ENCODE measurements around the gene CDKAL1. TPM values are rescaled to one million over a fixed set of nuclear protein-coding genes. Genes with fewer than 3 reads are reported as not detected.

Gene CDKAL1
- total RNA-seq, 1 experiment from 2014 or later, result 6.5 TPM

DNA sequence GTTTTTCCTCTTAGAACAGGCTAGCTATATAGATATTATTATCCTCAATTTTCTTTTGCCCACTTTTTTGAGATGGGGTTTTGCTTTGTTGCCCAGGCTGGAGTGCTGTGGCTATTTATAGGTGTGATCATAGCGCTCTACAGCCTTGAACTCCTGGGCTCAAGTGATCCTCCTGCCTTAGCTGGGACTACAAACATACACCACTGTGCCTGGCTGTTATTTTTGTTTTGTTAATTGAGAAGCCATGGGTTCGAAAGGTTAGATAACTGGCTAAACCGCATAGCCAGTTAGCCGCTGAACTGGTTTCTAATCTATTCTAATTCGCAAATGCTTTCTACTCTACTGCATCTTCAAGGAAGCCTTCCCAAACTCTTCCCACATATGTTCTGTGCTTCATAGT, 425.8 kb downstream of the CDKAL1 start:
- no peak overlapping the region for H3K4me3 ChIP-seq
- DNase-seq, result no peak
- no peaks in the 10 kb centered on the region for H3K9me3 ChIP-seq
- no peaks in the 10 kb centered on the region for H3K36me3 ChIP-seq
- no peaks in the 10 kb centered on the region for H3K27me3 ChIP-seq

DNA sequence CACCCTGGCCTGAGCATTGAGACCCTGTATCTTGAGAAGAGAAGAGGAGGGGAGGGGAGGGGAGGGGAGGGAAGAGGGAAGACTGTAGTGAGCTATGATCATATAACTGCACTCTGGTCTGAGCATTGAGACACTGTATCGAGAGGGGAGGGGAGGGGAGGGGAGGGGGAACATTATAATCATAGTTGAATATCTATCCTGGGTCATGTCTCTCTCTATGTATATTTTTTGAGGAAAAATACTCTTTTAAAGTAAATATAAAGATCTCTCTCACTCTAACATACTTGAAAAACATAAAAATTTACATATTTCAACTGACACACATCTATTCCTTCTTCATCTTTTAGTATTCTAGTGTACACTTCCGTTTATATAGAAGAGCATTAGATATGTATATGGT, 431.0 kb downstream of the CDKAL1 start:
- no peaks in the 10 kb centered on the region for H3K36me3 ChIP-seq
- H3K4me3 ChIP-seq, result no peak overlapping the region
- no peaks in the 10 kb centered on the region for H3K9me3 ChIP-seq
- no peaks in the 10 kb centered on the region for H3K27me3 ChIP-seq
- DNase-seq, result no peak

DNA sequence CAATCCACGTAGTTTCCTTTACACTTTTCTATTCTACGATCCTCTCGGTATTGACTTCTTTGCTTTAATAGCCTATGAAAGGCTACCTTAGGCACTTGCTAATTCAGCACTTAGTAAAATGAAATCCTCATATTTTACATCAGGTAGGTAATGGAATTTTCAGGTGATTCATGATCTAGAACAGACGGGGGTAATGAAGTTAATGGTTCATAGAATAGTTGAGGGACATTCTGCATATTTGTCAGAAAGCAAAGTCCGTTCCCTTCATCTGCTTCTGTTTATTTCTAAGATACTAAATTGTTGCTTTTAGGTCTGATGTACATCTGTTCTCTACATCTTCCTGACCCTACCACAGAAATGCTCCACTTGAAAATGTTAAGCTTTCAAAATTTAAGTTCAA, 431.7 kb downstream of the CDKAL1 start:
- Histone ChIP-seq H3K9me3 (no peaks in the 10 kb centered on the region), H3K27me3 (no peaks in the 10 kb centered on the region), H3K4me3 (no peak overlapping the region), H3K36me3 (no peaks in the 10 kb centered on the region)
- DNase-seq, result no peak

DNA sequence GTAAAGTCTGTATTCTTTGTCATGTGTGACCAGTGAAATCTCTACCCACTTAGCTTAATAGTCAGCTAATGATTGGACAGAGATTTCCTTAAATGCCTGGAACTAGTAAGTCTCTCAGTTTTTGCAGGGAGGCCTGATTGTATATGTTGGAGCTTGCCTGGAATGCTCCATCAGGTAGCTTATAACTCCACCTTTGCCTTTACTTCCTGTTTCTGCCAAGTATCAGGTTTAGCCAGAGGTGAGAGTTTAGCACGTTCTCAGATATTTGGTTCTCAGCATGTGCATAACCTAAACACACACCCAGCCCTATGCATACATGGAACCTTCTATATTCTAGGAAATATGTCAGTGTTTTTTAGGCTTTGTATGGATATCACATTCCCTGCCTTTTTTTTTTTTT, 435.3 kb downstream of the CDKAL1 start:
- no peak overlapping the region for H3K4me3 ChIP-seq
- DNase-seq, result no peak
- no peaks in the 10 kb centered on the region for H3K9me3 ChIP-seq

DNA sequence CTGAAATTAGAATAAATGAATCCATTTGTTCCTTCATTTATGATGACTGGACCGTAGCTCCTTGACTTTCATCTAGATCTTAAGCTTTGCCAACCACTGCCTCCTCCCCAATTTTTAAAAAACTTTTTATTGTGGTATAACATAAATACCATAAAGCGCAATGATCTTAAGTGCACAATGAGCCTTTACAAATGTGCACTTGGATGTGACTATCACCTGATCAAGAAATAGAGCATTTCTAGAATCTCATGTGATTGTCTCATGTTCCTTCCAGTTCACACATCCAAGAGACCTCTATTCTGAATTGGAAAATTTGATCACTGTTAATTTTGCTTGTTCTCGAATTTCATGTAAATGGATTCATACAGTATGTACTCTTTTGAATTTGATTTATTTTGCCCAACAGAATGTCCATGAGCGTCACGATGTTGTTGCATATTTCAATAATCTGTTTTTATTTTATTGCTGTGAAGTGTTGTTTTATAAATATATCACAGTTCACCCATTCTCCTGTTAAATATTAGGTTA, 442.2 kb downstream of the CDKAL1 start:
- Histone ChIP-seq H3K4me3 (no peak overlapping the region), H3K27me3 (no peaks in the 10 kb centered on the region), H3K9me3 (no peaks in the 10 kb centered on the region), H3K36me3 (no peaks in the 10 kb centered on the region)
- no peak for DNase-seq

More for the DNA sequence above, 435.3 kb downstream of the CDKAL1 start:
- H3K27me3 ChIP-seq, result no peaks in the 10 kb centered on the region
- no peaks in the 10 kb centered on the region for H3K36me3 ChIP-seq

DNA sequence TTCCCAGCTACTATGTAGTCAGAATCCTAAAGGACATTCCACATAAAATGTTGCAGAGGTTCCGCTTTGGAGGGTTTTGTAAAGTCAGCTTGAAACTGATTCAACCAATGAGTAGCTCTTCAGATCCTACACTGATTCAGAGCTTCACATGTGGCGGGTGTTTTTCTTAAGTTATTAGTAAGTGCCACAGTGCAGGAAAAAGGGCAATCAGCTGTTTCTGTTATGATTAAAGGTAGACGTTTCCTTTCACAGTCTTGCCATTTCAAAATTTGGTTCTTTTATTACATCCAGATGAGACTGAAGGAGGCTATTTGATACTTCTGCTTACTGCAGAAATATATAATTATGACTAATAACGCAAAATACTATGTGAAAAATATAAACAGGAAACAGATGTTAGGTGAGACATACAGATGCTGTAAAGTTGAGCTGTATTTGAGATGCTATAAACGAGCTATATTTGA, 443.9 kb downstream of the CDKAL1 start:
- Histone ChIP-seq H3K4me3 (no peak overlapping the region), H3K9me3 (no peaks in the 10 kb centered on the region), H3K36me3 (no peaks in the 10 kb centered on the region), H3K27me3 (no peaks in the 10 kb centered on the region)
- DNase-seq, result no peak

DNA sequence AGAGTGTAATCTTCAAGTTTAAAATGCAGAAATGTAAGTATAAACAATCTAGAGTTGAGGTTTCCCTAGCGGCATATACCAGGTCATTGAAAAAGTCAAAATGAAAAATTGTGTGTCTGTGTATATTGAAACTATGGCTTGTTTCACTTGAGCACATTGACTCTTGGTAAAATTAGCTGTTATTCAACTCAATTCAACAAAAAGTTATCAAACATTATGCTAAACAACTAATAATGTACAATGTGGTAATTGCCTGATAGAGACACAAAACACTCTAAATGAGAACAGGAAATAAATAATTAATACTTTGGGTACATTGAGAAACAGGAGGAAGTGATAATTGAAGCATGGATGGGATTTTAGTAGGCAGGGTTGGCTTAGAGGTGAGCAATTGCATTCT, 444.8 kb downstream of the CDKAL1 start:
- DNase-seq, result no peak
- no peaks in the 10 kb centered on the region for H3K36me3 ChIP-seq
- no peaks in the 10 kb centered on the region for H3K9me3 ChIP-seq
- H3K27me3 ChIP-seq, result no peaks in the 10 kb centered on the region
- no peak overlapping the region for H3K4me3 ChIP-seq

DNA sequence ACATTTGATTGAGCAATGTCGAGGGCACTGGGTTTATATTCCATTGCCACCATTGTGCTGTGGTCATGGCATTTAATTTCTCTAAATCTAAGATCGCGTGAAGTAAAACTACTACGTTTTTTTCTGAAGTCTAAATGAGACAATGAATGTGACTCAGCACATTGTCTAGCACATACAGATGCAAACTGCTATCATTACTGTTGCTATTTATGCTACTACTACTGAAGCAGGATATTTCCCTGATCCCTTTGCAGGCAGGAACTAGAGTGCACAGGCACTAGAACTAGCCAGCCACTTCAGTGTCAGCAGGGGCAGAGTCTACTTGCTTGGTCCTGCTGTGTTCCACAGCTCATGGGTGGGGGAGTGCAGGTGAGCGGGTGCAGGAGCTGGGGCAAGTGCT, 449.7 kb downstream of the CDKAL1 start:
- no peak for DNase-seq
- Histone ChIP-seq H3K4me3 (no peak overlapping the region), H3K27me3 (no peaks in the 10 kb centered on the region), H3K36me3 (no peaks in the 10 kb centered on the region), H3K9me3 (no peaks in the 10 kb centered on the region)

DNA sequence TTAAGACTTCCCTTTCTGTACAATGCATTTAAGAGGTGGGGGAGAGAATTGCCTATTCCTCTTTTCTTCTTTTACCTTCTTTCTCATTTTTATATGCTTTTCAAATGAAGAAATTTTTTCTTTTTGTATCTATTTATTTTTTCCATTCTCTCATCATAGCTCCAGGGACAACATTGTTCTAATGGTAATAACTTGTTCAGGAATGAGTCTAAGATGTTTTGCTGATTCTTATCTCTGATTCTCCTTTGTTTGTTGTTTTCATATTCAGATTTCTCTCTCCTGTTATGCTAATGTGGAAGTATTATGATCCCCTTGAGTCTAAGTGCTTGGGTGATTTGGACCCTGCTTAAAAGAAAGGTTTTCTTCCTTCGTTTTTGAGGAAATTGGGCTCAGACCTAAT, 451.6 kb downstream of the CDKAL1 start:
- DNase-seq, result no peak
- H3K9me3 ChIP-seq, result no peaks in the 10 kb centered on the region
- no peaks in the 10 kb centered on the region for H3K27me3 ChIP-seq
- H3K36me3 ChIP-seq, result no peaks in the 10 kb centered on the region
- H3K4me3 ChIP-seq, result no peak overlapping the region

DNA sequence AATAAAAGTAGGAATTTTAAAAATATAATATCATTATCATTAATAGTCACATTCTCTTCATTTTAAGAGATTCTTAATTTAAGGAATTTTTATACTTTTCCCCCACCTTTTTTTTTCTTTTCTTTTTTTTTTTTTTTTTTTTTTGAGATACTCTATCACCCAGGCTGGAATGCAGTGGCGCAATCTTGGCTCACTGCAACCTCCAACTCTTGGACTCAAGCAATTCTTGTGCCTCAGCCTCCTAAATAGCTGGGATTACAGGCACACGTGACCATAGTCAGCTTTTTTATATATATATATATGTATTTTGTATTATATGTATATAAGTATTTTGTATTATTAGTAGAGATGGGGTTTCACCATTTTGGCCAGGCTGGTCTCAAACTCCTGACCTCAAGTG, 457.7 kb downstream of the CDKAL1 start:
- H3K4me3 ChIP-seq, result no peak overlapping the region
- DNase-seq, result no peak
- no peaks in the 10 kb centered on the region for H3K36me3 ChIP-seq

DNA sequence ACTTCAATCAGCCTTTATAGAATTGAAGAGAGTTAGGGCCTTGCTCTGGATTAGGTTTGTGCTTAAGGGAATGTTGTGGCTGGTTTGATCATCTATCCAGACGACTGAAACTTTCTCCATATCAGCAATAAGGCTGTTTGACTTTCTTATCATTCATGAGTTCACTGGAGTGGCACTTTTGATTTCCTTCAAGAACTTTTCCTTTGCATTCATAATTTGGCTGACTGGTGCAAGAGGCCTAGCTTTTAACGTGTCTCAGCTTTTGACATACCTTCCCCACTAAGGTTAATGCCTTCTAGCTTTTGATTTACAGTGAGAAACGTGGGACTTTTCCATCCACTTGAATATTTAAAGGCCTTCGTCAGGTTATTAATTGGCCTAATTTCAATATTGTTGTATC, 461.8 kb downstream of the CDKAL1 start:
- Histone ChIP-seq H3K36me3 (0 out of 2 replicates have a peak, but pooled peaks cover 5% of the 10 kb centered on the region), H3K27me3 (no peaks in the 10 kb centered on the region), H3K9me3 (no peaks in the 10 kb centered on the region; the same call in 1 of the 2 replicates), H3K4me3 (no peak overlapping the region)
- no peak for DNase-seq

More for the DNA sequence above, 457.7 kb downstream of the CDKAL1 start:
- Histone ChIP-seq H3K27me3 (no peaks in the 10 kb centered on the region), H3K9me3 (no peaks in the 10 kb centered on the region)

DNA sequence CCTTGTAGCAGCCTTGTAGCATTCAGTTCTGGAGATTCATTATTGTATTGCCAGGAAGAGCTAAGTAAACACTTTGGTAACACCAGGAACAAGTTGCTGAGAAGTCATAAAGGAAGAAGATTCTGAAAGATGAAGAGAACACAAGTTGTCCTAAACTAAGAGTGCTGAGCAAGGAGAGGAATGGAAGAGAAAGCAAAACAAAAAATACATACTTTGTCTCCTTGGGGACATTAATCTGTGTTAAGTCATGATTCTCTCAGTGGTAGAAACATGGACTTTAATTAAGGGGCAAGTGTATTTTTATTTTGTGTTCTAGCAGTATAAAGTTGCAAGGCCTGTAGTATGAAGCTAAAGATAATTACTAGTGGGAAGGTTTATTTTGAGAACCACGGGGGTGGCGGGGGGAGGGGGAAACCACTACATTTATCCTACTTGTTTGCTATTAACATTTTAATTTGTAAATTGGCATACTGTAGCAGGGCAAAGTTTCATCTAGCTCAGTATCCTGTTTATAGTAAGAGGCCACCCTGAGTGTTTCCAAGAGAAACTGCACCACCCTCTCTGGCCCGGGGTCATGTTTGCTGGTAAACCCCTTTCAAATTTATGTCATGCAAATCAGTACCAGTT, 463.0 kb downstream of the CDKAL1 start:
- Histone ChIP-seq H3K36me3 (0 out of 2 replicates have a peak, but pooled peaks cover 5% of the 10 kb centered on the region), H3K4me3 (no peak overlapping the region), H3K27me3 (no peaks in the 10 kb centered on the region), H3K9me3 (no peaks in the 10 kb centered on the region; the same call in 1 of the 2 replicates)
- peak; percentile 11 for DNase-seq

DNA sequence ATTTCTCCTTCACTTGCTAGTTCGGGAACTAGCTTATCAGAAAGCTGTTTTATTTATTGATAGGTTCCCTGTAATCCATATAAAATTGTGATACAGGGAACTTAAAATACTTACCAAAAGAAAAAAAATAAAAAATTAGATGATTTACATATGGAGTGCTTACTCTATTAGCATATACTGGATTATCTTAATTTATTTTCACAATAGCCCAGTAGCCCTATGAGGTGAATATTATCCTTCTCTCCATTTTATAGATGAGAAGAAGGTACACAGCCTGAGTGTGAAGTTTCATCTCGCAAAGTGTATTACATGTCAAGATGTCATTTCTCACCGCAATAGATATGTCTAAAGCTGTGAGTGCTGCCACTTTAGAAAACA, 463.5 kb downstream of the CDKAL1 start:
- no peak overlapping the region for H3K4me3 ChIP-seq
- no peaks in the 10 kb centered on the region; the same call in 1 of the 2 replicates for H3K9me3 ChIP-seq
- no peak for DNase-seq
- H3K36me3 ChIP-seq, result 0 out of 2 replicates have a peak, but pooled peaks cover 5% of the 10 kb centered on the region
- H3K27me3 ChIP-seq, result no peaks in the 10 kb centered on the region

DNA sequence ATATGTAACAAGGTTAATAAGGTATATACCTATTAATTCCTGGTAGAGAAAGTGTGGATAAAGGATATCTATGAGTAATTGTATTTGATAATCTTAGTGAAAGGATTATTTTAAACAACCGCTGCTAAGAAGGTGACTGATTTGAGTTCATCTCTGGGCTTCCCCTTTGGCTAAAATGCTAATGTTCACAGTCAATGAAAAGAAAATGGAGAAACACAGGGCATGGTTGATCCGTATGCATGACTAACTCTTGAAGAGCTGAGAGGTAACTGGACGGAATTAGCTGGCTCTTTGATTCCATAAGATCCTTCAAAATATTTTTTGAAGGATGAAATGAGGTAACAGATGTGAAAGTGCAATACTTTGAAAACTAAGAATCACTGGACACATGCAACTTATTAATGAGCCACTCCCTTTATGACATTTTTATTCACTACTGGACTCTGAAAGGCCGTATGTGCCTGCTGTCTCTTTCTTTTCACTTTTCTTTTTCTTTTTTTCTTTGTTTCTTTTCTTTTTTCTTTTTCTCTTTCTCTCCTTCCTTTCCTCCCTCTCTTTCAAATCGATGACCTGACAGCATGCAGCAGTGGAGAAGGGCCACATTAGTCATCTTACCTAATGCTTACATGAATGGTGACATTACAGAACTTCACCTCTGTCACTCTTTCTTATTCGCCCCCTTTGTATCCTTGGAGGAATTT, 464.6 kb downstream of the CDKAL1 start:
- Histone ChIP-seq H3K27me3 (no peaks in the 10 kb centered on the region), H3K36me3 (0 out of 2 replicates have a peak, but pooled peaks cover 5% of the 10 kb centered on the region), H3K9me3 (no peaks in the 10 kb centered on the region; the same call in 1 of the 2 replicates), H3K4me3 (no peak overlapping the region)
- no peak for DNase-seq

DNA sequence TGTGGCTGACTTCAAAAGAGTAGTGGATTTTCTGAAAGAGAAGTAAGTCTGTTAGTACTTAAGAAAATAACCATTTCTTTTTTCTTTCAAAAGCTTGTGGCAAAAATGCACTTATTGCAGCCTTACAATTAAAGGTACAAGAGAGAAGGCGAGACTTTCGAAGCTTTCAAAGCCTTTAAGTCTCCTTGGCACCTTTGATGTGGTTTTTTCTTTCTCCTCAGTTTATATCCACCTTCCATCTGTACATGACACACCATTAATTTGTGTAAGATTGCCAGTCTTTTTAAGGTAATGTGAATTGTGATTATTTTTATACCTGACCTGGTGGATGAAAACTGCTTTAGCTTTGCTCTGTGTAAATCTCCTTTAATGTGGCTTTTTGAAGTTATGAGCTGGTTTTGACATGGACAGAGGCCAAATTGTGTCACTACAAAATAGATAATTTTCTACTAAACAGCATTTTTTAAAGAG, 466.1 kb downstream of the CDKAL1 start:
- Histone ChIP-seq H3K27me3 (no peaks in the 10 kb centered on the region), H3K36me3 (0 out of 2 replicates have a peak, but pooled peaks cover 5% of the 10 kb centered on the region), H3K9me3 (no peaks in the 10 kb centered on the region; the same call in 1 of the 2 replicates), H3K4me3 (no peak overlapping the region)
- DNase-seq, result no peak

DNA sequence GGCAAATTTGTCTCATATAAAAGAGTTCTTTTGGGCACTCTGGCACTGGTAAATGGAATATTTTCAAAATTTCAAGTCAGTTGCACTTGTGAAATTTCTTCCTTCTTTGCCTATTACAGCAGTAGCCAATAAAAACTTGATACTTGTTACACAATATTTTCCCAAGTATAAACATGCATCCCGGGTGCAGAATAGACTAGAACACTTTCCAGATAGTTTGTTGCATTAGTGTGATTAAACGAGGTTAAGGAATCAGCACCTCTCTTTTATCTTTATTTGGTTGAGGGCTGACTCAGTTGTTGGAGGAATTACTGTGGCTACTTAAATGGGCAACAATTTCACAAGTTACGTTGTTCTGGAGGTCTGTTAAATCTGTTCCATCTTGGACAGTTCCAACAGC, 467.5 kb downstream of the CDKAL1 start:
- H3K4me3 ChIP-seq, result no peak overlapping the region
- H3K27me3 ChIP-seq, result no peaks in the 10 kb centered on the region
- H3K36me3 ChIP-seq, result 0 out of 2 replicates have a peak, but pooled peaks cover 5% of the 10 kb centered on the region
- H3K9me3 ChIP-seq, result no peaks in the 10 kb centered on the region; the same call in 1 of the 2 replicates
- DNase-seq, result no peak

DNA sequence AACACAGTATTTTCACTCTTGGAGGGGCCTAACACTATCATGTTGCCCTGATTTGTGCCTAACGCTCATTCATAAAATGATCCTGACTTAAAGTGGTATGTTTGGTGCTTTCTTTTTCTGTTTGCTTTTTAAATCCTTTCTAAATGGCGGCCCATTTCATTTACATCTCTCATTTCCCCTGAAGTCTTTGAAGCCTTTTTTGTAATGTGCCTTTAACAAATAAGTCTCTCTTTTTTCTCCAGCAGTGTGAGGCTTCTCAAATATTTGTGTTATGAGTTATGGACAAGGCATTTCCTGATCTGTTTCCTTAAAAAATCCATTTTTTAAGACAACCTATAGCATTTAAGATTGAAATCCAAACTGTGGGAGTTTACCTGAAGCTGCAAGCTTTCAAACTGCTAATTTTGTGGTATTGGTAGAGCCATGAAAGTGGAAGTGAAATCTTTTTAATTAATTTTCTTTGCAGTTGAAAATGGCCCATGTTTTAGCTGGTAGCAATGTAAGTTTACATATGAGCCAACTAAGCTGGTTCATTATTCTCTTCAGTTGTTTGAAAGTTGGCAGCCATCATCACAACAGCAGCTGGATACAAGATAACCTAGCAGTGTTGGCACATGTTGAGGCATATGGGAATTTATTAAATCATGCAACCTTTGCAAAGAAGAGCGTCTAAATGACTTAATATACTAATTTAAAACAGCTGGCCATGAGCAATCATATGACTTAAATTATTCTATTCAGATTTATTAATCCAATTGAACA, 469.7 kb downstream of the CDKAL1 start:
- Histone ChIP-seq H3K27me3 (no peaks in the 10 kb centered on the region), H3K9me3 (no peaks in the 10 kb centered on the region; the same call in 1 of the 2 replicates), H3K36me3 (0 out of 2 replicates have a peak, but pooled peaks cover 5% of the 10 kb centered on the region), H3K4me3 (no peak overlapping the region; the same call in 1 of the 2 replicates)
- peak; percentile 52 for DNase-seq
